ENCODE results near the gene CTSK. TPM values are rescaled to one million over a fixed set of nuclear protein-coding genes. Genes with fewer than 3 reads are reported as not detected.

Gene CTSK
- polyA plus RNA-seq, 5 donors, result 27.4 to 49.2 (median 35.3) TPM

DNA sequence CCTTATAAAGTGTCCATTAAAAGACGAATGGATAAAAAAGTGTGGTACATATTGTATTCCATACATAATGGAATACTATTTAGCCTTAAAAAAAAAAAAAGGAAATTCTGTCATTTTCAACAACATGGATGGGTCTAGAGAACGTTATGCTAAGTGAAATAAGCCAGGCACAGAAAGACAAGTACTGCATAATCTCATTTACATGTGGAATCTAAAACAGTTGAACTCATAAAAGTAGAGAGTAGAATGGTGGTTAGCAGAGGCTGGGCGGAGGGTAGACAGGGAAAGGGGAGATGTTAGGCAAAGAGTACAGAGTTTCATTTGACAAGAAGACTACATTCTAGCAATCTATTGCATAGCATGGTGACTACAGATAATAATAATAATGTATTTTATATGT lies 45.0 kb downstream of the CTSK start:
- no peak for DNase-seq

DNA sequence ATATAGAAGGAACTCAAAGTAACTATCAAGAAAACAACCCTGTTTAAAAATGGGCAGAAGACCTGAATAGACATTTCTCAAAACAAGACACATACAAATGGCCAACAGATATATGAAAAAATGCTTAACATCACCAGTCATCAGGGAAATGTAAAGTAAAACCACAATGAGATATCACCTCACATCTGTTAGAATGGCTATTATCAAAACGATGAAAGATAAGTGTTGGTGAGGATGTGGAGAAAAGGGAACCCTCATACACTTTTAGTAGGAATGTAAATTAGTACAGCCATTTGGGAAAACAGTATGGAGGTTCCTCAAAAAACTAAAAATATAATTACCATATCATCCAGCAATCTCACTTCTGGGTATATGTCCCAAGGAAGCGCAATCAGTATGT lies 45.5 kb downstream of the CTSK start:
- DNase-seq, result no peak

DNA sequence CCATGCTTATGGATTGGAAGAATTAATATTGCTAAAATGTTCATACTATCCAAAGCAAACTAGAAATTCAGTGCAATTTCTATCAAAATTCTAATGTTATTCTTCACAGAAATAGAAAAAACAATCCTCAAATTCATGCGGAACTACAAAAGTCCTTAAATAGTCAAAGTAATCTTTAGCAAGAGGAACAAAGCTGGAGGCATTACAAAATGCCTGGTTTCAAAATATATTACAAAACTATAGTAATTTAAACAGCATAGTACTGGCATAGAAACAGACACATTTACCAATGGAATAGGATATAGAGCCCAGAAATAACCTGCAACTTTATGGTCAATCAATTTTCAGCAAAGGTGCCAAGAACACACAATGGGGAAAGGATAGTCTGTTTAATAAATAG lies 46.3 kb downstream of the CTSK start:
- DNase-seq, result no peak

DNA sequence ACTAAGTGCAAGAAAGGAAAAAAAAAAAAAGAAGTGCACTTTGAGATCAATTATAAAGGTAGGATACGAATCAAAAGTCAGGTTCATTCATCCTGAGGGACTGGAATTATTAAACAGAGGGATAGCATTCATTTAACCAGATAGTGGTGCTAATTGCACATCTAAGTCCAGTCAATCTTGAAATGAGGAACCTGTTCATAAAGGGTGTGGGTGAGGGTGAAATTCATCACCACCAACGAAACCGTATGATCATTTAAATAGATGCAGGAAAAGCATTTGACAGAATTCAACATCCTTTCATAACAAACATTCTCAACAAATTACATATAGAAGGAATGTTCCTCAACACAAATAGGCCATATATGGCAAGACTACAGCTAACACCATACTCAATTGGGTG lies 48.0 kb downstream of the CTSK start:
- DNase-seq, result no peak

DNA sequence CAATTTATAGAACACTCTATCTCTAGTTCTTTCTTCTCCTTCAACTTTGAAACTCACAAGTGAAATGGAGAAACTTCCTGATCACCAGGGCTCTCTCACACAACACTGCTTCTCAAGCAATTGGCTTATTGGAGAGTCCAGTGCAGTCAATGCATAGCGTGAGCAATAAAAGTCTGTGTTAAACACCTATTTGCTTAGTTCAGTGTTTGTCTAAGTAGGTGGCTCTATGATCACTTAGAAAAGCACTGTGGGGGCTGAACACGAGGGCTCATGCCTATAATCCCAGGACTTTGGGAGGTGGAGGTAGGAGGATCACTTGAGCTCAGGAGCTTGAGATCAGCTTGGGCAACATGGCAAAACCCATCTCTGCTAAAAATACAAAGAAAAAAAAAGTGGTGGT lies 54.6 kb downstream of the CTSK start:
- DNase-seq, result no peak

DNA sequence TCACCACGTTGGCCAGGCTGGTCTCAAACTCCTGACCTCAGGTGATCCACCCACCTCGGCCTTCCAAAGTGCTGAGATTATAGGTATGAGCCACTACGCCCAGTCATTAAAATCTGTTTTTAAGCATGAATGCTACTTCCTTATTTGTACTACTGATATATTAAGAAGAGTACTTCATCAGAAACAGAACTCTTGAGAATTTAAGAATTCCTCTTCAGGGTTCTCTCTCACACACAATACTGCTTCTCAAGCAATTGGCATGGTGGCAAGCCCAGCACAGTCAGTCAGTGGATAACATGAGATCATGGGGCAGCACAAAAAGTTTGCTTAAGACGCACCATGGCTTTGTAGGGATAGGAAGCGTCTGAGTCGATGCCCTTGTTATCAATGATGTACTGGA lies 56.6 kb downstream of the CTSK start:
- DNase-seq, result no peak

DNA sequence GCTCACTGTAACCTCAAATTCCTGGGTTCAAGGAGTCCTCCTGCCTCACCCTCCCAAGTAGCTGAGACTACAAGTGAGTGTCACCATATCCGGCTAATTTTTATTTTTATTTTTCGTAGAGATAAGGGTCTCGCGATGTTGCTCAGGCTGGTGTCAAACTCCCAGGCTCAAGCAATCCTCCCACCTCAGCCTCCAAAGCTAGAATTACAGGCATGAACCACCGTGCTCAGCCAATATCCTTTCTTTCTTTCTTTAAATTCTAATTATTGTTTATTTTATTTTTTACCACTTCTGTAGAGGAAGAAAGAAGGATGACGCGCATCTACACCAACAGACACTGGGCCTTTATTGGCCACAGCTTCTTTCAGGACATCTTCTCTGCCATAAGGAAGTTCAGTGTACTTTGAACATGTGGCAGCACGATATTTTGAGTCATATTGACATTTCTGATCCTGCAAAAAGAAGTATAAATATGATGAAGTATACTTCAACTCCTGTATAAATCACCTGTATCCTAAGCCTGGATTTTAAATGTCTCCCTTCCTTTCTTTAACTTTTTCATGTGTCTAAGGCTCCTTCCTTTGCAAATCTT lies 58.2 kb downstream of the CTSK start:
- DNase-seq, result no peak

DNA sequence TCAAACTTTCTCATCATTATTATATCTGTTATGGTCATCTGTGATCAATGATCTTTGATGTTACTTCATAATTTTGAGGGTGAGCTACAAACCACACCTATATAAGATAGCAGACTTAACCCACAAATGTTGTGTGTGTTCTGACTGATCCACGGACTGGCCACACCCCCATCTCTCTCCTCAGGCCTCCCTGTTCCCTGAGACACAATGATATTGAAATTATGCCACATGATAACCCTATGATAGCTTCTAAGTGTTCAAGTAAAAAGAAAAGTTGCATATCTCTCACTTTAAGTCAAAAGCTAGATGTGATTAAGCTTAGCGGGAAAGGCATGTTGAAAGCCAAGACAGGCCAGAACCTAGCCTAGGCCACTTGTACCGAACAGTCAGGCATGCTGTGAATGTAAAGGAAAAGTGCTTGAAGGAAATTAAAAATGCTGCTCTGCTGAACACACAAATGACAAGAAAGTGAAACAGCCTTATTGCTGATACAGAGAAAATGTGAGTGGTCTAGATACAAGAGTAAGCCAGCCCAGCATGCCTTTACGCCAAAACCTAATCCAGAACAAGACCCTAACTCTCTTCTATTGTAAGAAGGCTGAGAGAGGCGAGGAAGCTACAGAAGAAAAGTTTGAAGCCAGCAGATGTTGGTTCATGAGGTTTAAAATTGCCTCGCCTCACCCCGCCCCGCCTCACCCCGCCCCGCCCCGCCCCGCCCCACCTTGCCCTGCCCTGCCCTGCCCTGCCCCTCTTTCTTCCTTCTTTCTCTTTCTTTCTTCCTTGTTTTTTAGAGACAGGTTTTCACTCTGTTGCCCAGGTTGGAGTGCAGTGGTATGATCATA lies 59.0 kb downstream of the CTSK start:
- no peak for DNase-seq

Other genes with a start within 250 kb of the CTSK start
- 100 to 1,000 TPM; 118 to 196 (median 166) TPM for gene MCL1, start 228.7 kb downstream of the CTSK start, polyA plus RNA-seq (ENCODE audit: insufficient read depth in 1 of 5, insufficient read length in 5 of 5, low replicate concordance in 1 of 5)
- gene ENSA, start 178.6 kb downstream of the CTSK start, polyA plus RNA-seq (ENCODE audit: insufficient read depth in 1 of 5, insufficient read length in 5 of 5, low replicate concordance in 1 of 5), result 100 to 1,000 TPM; 197 to 241 (median 224) TPM
- 10 to 100 TPM; 30.4 to 42.0 (median 40.8) TPM for gene GOLPH3L, start 111.1 kb downstream of the CTSK start, polyA plus RNA-seq (ENCODE audit: insufficient read depth in 1 of 5, insufficient read length in 5 of 5, low replicate concordance in 1 of 5)
- gene HORMAD1, start 87.4 kb downstream of the CTSK start, polyA plus RNA-seq (ENCODE audit: insufficient read depth in 1 of 5, insufficient read length in 5 of 5, low replicate concordance in 1 of 5), result under 1 TPM in 2 of 5 donors, not detected in 3; 0.10 TPM
- 10 to 100 TPM; 22.2 to 30.5 (median 25.3) TPM for gene CTSS, start 42.5 kb downstream of the CTSK start, polyA plus RNA-seq (ENCODE audit: insufficient read depth in 1 of 5, insufficient read length in 5 of 5, low replicate concordance in 1 of 5)
- gene ARNT, start 68.3 kb upstream of the CTSK start, polyA plus RNA-seq (ENCODE audit: insufficient read depth in 1 of 5, insufficient read length in 5 of 5, low replicate concordance in 1 of 5), result 10 to 100 TPM; 62.5 to 88.0 (median 78.2) TPM
- gene CTXND2, start 78.9 kb upstream of the CTSK start, polyA plus RNA-seq (ENCODE audit: insufficient read depth in 1 of 5, insufficient read length in 5 of 5, low replicate concordance in 1 of 5), result under 1 TPM in 1 of 5 donors, not detected in 4; 0.13 TPM
- 100 to 1,000 TPM in 1 of 5 donors, 10 to 100 TPM in 4; 67.5 to 102 (median 83.8) TPM for gene SETDB1, start 118.1 kb upstream of the CTSK start, polyA plus RNA-seq (ENCODE audit: insufficient read depth in 1 of 5, insufficient read length in 5 of 5, low replicate concordance in 1 of 5)
- gene CERS2, start 166.6 kb upstream of the CTSK start, polyA plus RNA-seq (ENCODE audit: insufficient read depth in 1 of 5, insufficient read length in 5 of 5, low replicate concordance in 1 of 5), result 100 to 1,000 TPM; 232 to 283 (median 242) TPM
- 1 to 10 TPM; 7.7 to 9.7 (median 8.6) TPM for gene ANXA9, start 174.0 kb upstream of the CTSK start, polyA plus RNA-seq (ENCODE audit: insufficient read depth in 1 of 5, insufficient read length in 5 of 5, low replicate concordance in 1 of 5)
- gene MINDY1, start 198.6 kb upstream of the CTSK start, polyA plus RNA-seq (ENCODE audit: insufficient read depth in 1 of 5, insufficient read length in 5 of 5, low replicate concordance in 1 of 5), result 10 to 100 TPM; 32.3 to 46.9 (median 42.6) TPM
- 10 to 100 TPM; 33.2 to 44.5 (median 40.8) TPM for gene PRUNE1, start 200.2 kb upstream of the CTSK start, polyA plus RNA-seq (ENCODE audit: insufficient read depth in 1 of 5, insufficient read length in 5 of 5, low replicate concordance in 1 of 5)
- gene BNIPL, start 228.3 kb upstream of the CTSK start, polyA plus RNA-seq (ENCODE audit: insufficient read depth in 1 of 5, insufficient read length in 5 of 5, low replicate concordance in 1 of 5), result 10 to 100 TPM in 1 of 5 donors, 1 to 10 TPM in 4; 5.9 to 11.1 (median 8.6) TPM
- 10 to 100 TPM in 4 of 5 donors, 1 to 10 TPM in 1; 9.4 to 11.6 (median 11.0) TPM for gene C1orf56, start 239.5 kb upstream of the CTSK start, polyA plus RNA-seq (ENCODE audit: insufficient read depth in 1 of 5, insufficient read length in 5 of 5, low replicate concordance in 1 of 5)